Mononuclear cell (primary cell): ENCODE measurements around the gene LRIG3. TPM values are rescaled to one million over a fixed set of nuclear protein-coding genes. Genes with fewer than 3 reads are reported as not detected.
"Not testable (repeated sequence)": the region's sequence is repeated elsewhere in the genome, so short reads cannot be mapped to it uniquely, and the experiment has no call there.

Source experiments
- H3K27me3 ChIP-seq: 2 replicates; pipeline ENCODE4 v1.6.0; 2011; ENCODE audit warnings: low read length, control low read depth; ENCODE audit not compliant: insufficient read depth
- H3K4me1 ChIP-seq: 2 replicates; pipeline ENCODE4 v1.5.1; 2011; ENCODE audit warnings: mild to moderate bottlenecking, low read length, control low read depth; ENCODE audit not compliant: insufficient read depth
- H3K4me3 ChIP-seq: 2 replicates; pipeline ENCODE4 v1.5.1; 2011; ENCODE audit warnings: mild to moderate bottlenecking, low read length, moderate library complexity
- H3K9me3 ChIP-seq: 2 replicates; pipeline ENCODE4 v1.5.1; 2011; ENCODE audit warnings: low read depth, mild to moderate bottlenecking, control low read depth, low read length
- total RNA-seq: library from RNA; depleted of rRNA; stranded (reverse); fragments of >200 nt; gene quantifications from one replicate; pipeline ENCODE4 v1.2.3, GENCODE V29; 2012

The LRIG3 gene
- total RNA-seq, 1 donor, result not detected

DNA sequence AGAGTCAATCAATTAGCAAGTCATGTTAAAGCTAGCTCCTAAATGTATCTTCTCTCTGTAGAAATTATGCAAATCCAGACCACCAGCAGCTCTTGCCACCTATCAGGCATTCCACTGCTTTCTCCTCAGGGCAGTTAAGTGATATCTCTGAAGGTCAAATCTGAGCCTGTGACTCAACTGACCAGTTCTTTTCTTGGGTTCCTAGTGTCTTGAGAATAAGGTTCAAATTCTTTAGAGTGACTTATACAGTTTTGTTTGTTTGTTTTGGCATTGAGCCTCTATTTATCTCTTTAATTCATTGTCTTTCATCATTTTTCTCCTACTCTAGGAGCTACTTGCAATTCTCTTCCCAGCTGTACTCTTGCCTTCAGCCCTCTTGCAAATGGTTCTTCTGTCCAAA, 2.5 kb upstream of the LRIG3 start:
- H3K9me3 ChIP-seq, result no peaks in the 10 kb centered on the region
- no peak overlapping the region for H3K4me3 ChIP-seq
- peaks cover 4% of the 10 kb centered on the region for H3K4me1 ChIP-seq

GRCh38 chr12:58920961-58921861, 907 bp upstream of the LRIG3 start:
- Histone ChIP-seq H3K9me3 (no peaks in the 10 kb centered on the region), H3K27me3 (peaks cover 43% of the 10 kb centered on the region), H3K4me1 (peaks cover 4% of the 10 kb centered on the region), H3K4me3 (no peak overlapping the region)

More for the DNA sequence above, 2.5 kb upstream of the LRIG3 start:
- H3K27me3 ChIP-seq, result peaks cover 34% of the 10 kb centered on the region

DNA sequence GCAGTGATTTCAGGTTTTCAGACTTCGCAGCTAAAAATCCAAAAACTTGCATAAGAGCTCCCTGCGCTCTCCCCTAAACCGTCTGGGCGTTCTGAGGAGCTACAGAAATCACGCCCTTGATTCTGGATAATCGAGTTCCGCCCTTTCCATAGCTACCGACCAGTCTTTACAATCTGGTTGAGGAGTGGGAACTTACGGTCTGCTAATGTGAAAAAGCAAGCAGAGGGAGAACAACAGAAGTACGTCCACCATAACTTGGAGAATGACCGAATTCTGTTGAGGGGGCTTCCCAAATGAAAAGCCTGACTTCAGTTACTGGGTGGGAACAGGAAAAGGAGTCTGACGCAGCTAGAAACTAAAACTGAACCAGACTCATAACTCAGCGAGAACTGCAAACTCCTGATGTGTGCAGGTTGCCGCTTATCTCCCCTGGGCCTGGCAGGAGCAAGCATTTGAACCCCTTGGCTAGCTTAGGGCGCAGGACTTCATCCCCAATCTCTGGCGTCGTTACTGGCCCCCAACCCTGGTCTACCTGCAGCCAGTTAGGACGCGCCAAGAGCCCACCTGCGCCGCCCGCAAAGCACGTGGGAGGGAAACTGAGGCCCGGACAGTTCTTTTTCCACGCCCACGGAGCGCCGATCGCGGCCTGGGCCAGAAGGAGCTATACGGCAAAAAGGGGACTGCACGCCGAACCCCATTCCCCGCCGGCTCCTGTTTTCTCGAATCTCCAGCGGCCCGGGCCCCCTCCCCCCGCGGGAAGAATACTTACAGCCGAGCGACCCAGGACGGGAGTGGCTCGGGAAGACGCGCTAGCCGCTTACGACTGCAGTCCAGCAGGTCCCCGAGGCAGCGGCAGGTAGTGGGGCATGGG, 838 bp downstream of the LRIG3 start:
- H3K4me3 ChIP-seq, result no peak overlapping the region

GRCh38 chr12:58918469-58918844, 1.8 kb downstream of the LRIG3 start:
- no peaks in the 10 kb centered on the region for H3K9me3 ChIP-seq
- H3K4me1 ChIP-seq, result peaks cover 4% of the 10 kb centered on the region
- no peak overlapping the region for H3K4me3 ChIP-seq
- H3K27me3 ChIP-seq, result peaks cover 43% of the 10 kb centered on the region

More for the DNA sequence above, 838 bp downstream of the LRIG3 start:
- Histone ChIP-seq H3K27me3 (peaks cover 43% of the 10 kb centered on the region), H3K9me3 (no peaks in the 10 kb centered on the region), H3K4me1 (peaks cover 4% of the 10 kb centered on the region)

GRCh38 chr12:58917699-58918468, 2.4 kb downstream of the LRIG3 start:
- Histone ChIP-seq H3K4me3 (no peak overlapping the region), H3K9me3 (no peaks in the 10 kb centered on the region), H3K27me3 (peaks cover 43% of the 10 kb centered on the region), H3K4me1 (peaks cover 4% of the 10 kb centered on the region)

- Histone ChIP-seq H3K27me3 (peaks cover 43% of the 10 kb centered on the region), H3K4me1 (peaks cover 4% of the 10 kb centered on the region), H3K4me3 (no peak overlapping the region), H3K9me3 (no peaks in the 10 kb centered on the region)
Observed at GRCh38 chr12:58916921-58917511, 3.3 kb downstream of the LRIG3 start.

DNA sequence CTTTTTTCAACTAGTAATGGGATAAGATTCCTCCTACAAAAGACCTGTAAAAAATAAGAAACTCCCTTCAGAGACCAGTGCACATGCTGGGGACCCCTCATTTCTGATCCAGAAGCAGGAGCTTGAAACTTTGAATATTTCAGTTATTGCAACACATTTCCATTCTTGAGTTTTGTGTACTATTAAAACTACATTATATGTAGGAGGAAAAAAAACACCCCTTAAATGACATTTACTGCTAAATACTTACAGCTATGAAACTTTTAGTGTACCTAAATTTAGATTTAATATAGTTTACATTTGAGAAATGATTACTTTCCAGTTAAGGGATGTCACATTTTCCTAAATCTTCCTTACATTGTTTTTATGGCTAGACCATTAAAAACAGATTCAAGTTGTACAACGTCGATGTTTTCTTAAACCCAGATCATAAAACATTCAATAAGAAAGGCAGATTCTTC, 4.1 kb downstream of the LRIG3 start:
- Histone ChIP-seq H3K4me3 (no peak overlapping the region), H3K9me3 (no peaks in the 10 kb centered on the region), H3K27me3 (peaks cover 37% of the 10 kb centered on the region), H3K4me1 (peaks cover 4% of the 10 kb centered on the region)

GRCh38 chr12:58915634-58916033, 4.7 kb downstream of the LRIG3 start:
- peaks cover 4% of the 10 kb centered on the region for H3K4me1 ChIP-seq
- no peaks in the 10 kb centered on the region for H3K9me3 ChIP-seq
- H3K4me3 ChIP-seq, result no peak overlapping the region
- peaks cover 31% of the 10 kb centered on the region for H3K27me3 ChIP-seq

DNA sequence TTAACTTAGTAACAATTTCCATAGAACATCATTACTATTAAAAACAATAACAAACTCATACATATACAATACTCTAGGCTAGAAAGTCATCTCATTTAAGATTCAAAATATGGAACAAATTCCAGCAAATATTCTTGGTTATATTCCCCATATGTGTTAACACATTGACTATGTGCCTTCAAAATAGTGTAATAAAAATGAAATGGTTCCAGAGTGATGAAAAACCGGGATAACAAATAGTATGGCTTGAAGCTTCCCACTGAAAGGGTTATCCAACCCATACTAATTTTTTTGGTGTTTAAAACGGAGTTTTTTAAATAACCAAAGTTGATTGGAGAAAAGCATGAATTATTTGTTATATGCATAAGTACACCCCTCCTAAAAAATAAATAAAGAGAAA, 5.3 kb downstream of the LRIG3 start:
- no peaks in the 10 kb centered on the region for H3K4me1 ChIP-seq
- no peak overlapping the region for H3K4me3 ChIP-seq
- peaks cover 29% of the 10 kb centered on the region for H3K27me3 ChIP-seq
- H3K9me3 ChIP-seq, result no peaks in the 10 kb centered on the region

GRCh38 chr12:58914457-58914856, 5.8 kb downstream of the LRIG3 start:
- H3K4me1 ChIP-seq, result no peaks in the 10 kb centered on the region
- peaks cover 25% of the 10 kb centered on the region for H3K27me3 ChIP-seq
- no peak overlapping the region for H3K4me3 ChIP-seq

DNA sequence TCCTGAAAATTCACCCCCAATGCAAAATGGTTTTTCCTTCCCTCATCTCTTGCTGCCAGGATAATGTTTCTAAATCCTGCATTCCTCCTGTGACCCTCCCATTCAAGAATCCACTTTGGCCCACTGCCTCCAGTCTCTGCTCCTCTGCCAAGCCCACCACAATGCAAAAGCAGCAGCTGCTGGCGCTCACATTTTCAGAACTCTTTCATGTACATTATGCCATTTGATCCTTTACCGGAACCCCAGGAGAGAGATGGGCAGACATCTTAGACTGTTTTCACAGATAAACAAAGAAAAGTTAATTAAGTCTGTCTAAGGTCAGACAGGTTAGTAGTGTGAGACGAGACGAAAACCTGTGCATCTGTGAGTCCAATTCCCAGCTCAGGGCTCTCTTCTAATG, 12.9 kb downstream of the LRIG3 start:
- no peaks in the 10 kb centered on the region for H3K9me3 ChIP-seq
- H3K4me1 ChIP-seq, result no peaks in the 10 kb centered on the region
- no peaks in the 10 kb centered on the region for H3K27me3 ChIP-seq
- no peak overlapping the region for H3K4me3 ChIP-seq

More at GRCh38 chr12:58914457-58914856, 5.8 kb downstream of the LRIG3 start:
- H3K9me3 ChIP-seq, result no peaks in the 10 kb centered on the region

DNA sequence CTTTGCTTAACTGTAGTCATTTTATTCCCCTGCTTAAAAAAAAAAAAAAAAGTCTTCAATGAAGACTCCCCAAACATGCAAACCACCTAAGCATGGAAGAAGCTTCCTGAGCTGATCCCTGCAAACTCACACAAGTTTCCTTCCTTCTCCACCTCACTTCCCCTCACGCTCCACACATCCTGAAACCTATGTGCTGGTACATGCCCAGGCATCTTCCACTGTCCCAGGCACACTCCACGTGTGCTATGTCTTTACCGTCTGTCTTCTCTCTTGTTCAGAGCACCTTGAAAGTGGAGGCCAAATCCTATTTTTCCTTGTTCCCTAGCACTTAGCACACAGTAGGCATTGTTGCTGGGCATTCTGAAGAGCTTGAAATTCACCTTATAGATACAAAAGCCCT, 13.4 kb downstream of the LRIG3 start:
- no peaks in the 10 kb centered on the region for H3K9me3 ChIP-seq
- H3K4me3 ChIP-seq, result no peak overlapping the region
- no peaks in the 10 kb centered on the region for H3K4me1 ChIP-seq
- no peaks in the 10 kb centered on the region for H3K27me3 ChIP-seq

- no peak overlapping the region for H3K4me3 ChIP-seq
- H3K9me3 ChIP-seq, result no peaks in the 10 kb centered on the region
- no peaks in the 10 kb centered on the region for H3K27me3 ChIP-seq
- H3K4me1 ChIP-seq, result no peaks in the 10 kb centered on the region
Observed at GRCh38 chr12:58905422-58905821, 14.9 kb downstream of the LRIG3 start.

GRCh38 chr12:58902726-58903125, 17.6 kb downstream of the LRIG3 start:
- not testable (repeated sequence) for H3K9me3 ChIP-seq, H3K4me3 ChIP-seq, H3K27me3 ChIP-seq, H3K4me1 ChIP-seq
